GM12801 (cell line): ENCODE data around the gene LRRC27.

Experiments used
- TF ChIP-seq, protein P1 (sequence below): IDR thresholded peaks from one replicate; pipeline ENCODE4 v1.5.1; 2011; ENCODE audit warnings: control low read depth; ENCODE audit not compliant: insufficient read length; ENCODE audit errors: extremely low read depth

LRRC27 gene

DNA sequence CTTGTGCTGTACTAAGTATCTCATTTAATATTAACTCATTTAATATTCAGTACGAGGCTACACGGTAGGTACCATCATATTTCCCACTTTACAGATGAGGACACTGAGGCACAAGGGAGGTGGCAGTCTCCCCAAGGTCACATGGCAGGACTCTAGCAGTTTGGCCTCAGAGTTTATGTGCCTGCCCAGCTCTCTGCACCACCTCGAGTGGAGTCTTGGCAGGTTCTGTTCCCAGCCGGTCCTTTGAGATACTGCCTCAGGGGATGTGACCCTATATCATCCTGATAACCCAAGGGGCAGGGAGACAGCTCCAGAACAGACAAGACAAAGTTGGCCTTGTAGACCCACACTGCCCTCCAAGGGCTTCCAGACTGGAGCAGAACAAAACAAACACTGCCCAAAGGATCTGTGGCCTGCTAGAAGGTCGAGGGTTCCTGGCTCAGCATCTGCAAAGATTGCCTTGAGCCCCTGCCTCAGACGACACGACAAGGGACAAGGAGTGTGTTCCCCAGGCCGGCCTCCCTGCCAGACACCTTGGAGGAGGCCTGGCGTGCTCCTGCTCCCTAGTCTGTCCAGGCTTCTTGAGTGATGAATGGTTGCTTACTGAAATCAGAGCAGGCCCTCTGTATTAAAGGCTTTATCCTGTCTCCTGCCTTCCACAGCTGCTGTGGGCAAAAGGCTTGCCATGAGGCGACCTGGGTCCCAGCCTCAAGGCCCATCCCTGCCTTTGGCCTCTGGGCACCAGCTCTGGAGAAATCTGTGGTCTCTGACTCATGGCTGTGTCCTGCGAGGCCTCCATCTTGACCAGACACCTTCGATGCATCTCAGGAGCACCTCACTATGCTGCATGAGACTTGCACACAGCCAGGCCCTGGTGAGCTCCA lies 61.1 kb downstream of the LRRC27 start:
- TF ChIP-seq, protein P1, sequence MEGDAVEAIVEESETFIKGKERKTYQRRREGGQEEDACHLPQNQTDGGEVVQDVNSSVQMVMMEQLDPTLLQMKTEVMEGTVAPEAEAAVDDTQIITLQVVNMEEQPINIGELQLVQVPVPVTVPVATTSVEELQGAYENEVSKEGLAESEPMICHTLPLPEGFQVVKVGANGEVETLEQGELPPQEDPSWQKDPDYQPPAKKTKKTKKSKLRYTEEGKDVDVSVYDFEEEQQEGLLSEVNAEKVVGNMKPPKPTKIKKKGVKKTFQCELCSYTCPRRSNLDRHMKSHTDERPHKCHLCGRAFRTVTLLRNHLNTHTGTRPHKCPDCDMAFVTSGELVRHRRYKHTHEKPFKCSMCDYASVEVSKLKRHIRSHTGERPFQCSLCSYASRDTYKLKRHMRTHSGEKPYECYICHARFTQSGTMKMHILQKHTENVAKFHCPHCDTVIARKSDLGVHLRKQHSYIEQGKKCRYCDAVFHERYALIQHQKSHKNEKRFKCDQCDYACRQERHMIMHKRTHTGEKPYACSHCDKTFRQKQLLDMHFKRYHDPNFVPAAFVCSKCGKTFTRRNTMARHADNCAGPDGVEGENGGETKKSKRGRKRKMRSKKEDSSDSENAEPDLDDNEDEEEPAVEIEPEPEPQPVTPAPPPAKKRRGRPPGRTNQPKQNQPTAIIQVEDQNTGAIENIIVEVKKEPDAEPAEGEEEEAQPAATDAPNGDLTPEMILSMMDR: no peak

DNA sequence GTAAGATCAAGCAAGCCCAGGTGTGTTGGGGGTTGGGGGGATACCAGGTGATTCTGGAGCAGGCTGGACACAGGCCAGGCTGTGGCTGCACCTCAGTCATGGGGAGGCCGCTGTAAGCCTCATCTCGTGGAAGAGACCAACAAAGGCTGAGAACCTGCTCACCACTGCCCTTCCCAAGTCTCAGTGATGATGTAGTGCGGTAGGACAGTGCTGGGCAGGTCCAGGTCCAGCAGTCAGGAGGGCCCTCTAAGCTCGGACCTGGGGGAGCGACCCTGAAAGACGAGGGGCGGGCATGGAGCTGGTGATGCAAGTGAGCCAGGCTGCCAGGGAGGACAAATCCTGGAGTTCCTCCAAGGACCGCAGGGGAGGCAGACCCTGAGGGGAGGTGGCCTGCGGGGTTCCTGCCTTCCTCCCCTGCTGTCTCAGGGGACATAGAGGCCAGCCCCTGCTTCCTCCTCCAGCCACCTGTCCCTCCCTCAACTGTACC lies 61.7 kb downstream of the LRRC27 start:
- TF ChIP-seq, protein P1: no peak

DNA sequence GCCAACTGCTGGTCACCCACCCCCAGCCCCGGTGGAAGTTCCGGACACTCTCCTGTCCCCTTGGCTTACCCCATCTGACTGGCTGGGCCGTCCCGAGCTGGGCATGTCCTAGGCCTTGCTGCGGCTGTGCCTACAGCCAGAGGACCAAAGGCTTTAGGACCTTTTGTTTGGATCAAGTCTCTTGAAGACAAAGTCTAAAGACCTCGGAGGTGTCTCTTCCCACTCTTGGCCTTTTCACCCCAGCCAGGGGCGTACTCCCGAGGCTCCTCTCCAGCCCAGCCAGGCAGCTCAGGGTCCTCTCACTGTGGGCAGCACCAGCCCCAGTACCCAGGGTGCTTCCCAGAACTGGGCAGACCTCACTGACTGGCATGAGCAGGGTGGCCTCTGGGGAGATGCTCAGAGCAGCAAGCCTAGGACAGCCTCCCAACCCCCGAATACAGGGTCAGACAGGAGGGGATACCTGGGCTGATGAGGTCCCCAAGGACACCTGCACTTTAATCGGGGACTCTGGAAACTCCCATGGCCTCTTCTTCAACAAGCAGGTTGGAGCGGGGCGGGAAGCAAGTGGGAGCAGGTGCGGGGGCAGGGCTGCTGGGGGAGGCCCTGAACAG lies 62.3 kb downstream of the LRRC27 start:
- TF ChIP-seq, protein P1: no peak

DNA sequence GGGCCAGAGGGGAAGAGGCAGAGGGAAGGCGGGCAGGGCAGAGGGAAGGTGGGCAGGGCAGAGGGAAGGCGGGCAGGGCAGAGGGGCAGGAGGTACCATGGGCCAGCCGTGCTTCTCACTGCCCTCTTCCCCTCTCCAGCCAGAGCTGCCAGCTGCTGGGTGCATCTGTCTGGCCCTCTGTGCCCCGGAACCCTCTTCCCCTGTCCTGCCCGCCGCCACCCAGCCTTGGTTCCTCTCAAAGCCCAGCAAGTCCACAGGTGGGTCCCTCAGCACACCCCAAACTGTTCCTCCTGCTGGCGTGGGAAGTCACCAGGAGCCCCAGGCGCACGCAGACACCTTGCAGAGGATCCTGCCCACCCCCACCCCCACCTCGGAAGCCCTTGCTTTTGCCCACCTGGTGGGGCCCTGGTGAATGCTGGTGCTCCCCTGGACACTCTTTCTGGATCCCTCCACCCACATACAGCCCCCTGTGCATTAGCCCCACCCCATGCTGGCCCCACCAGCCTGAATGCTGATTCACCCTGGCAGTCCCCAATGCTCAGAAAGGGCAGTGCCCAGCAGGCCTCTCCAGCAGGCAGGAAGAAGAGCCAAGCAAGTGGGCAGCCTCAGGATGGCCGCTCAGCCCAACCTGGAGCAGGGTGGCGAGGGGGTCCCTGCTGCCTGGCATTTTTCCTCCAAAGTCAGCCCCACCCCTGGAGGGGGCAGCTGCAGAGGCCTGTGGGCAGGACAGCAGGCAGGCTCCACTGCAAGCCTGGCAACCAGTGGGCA lies 63.1 kb downstream of the LRRC27 start:
- TF ChIP-seq, protein P1: no peak

DNA sequence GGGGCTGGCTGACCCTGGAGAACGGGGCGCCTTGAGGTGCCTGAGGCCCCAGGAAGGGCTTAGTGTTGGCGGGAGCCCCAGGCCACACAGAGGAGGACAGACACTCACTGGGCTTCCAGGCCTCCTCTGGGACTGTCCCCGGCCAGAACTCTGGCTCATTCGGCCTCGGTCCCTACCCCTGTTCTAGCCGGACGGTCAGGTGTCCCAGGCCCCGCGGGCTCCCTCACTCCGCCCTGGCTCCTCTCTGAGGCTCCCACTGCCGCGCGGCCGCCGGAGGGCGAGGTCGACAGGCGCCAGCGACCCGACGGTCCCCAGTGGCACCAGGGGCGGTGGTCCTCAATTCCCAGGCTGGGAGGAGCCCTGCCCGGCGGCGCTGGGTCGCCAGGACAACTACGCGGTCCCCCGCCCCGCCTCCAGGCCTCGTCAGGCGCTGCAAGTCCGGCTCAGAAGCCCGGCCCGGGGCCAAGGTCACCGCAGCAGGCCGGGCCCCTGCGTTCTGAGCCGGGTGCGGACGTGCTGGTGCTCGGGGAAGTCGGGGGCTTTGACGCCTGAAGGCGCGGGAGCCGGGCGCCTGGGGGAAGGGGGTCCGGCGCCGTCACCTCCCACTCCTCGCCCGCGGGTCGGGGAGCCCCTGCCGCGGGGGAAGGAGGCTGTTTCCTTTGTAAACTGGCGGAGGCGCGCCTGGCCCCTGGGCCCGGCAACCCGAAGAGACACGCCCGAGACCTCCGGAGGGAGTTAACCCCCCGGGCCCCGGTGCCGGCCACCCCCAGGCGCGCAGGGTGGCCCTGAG lies 63.9 kb downstream of the LRRC27 start:
- TF ChIP-seq, protein P1: no peak

DNA sequence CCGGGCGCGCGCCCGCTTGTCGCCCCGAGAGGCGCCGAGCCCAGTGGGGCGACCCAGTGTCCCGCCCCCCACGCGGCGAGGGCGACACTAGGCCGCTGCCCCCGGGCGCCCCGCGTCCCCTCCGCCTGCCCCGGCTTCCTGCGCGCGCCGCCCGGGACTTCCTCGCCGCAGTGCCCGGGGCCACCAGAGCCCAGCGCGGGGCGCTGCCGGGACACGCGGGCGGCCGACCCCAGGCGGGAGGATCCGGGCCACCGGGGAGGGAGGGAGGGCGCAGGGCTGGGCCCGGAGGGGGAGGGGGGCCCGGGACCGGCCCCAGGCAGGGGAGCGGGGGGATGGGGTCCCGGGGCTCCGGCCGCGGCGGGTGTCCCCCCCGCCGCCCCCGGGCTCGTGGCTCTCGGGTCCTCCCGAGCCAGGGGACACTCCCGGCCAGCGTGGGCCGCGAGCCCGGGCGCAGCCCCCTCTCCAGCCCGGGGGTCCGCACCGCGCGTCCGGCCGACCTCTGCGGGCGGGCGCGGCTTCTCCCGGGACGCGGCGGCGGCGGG lies 64.6 kb downstream of the LRRC27 start:
- TF ChIP-seq, protein P1: no peak
